T1000 (cell line): ENCODE results near the gene MED10.
A peak's percentile ranks its signal among the peaks of the same experiment; 100 is the strongest.

Source experiments
- DNase-seq: peaks from one replicate; lab custom pipeline; 2025; ENCODE audit warnings: mixed read lengths; lab: John Stamatoyannopoulos, UW

Gene MED10

DNA sequence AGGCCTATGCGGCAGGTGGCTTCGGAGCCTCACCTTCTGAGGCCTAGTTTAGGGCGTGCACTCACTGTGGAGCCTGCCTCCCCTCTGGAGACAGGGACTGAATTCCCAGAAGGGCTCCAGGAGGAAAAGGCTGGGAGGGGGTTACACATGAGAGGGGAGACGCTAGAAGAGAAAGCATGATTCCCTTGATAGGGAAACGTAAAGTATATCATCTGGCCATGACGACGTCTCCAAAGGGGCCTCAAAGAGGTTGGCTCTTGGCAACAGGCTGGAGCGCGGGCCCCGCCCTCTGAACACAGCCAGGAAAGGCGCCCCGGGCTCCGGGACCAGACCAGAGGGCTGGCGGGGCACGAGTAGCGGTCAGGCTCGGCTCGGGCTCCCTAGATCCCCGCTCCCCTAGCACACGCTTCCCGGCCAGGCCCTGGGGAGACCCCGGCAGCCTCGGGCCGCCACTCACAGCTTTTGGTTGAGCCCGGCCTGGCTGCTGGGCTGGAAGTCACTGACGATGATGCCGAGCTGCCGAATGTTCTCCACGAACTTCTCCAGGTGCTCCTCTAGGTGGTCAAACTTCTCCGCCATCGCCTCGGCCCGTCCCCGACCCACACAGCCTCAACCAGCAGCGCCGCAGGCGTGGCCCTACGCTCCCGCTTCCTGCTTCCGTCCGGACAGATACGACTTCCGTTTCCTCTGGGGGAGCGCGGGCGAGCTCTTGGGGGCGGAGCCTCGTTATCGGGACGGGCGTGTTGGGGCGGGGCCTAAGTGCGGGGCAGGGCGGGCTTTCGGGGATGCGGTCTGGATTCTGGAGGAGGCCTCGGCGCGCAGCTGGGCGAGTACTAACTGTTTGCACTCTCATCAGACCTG is at the start of gene MED10:
MED10 (minus strand) TSS at position 643 of the 861 bp plus-strand sequence; CDS start at position 579, 64 bp downstream.
- DNase-seq: peak; percentile 74

- DNase-seq: no peak
These were observed 49.3 kb upstream of the MED10 start for GRCh38 chr5:6427694-6428093.

GRCh38 chr5:6424700-6425099 is 46.4 kb upstream of the MED10 start:
- no peak for DNase-seq

GRCh38 chr5:6424110-6424659 is 45.8 kb upstream of the MED10 start:
- DNase-seq: no peak

- no peak for DNase-seq
These were observed 45.2 kb upstream of the MED10 start for GRCh38 chr5:6423327-6424109.

GRCh38 chr5:6419340-6419852 is 41.0 kb upstream of the MED10 start:
- DNase-seq: no peak

DNA sequence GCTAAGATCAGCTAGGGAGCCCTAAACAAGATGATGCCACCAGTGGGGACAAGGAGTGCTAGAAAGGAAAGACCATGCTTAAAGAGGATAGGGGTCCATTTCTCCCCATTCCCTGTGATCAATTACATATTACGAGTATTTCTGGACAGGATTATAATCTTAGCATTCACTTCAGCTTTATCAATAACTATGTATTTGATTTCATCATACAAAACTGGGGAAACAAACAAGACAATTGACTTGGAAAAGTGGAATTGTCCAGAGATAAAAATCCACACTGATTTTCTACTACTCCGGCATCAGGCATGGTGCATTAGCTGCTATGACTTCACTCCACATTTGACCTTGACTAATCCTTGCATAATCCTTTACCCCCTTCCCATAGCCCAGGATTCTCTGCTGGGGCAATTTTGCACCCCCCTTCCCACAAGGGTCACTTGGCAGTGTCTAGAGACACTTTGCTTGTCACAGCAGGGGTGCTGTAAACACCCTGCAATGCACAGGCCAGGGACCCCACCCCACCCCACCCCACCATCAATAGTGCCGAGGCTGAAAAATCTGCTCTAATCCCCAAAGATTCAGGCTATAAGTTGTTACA is 40.4 kb upstream of the MED10 start:
- DNase-seq: no peak

DNA sequence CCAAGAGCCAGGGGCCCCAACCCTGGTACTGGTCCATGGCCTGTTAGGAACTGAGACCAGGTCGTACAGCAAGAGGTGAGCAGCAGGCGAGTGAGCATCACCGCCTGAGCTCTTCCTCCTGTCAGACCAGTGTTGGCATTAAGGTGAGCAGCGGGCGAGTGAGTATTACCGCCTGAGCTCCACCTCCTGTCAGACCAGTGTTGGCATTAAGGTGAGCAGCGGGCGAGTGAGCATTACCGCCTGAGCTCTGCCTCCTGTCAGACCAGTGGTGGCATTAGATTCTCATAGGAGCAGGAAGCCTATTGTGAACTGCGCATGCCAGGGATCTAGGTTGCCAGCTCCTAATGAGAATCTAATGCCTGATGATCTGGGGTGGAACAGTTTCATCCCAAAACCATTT is 39.3 kb upstream of the MED10 start:
- no peak for DNase-seq

DNA sequence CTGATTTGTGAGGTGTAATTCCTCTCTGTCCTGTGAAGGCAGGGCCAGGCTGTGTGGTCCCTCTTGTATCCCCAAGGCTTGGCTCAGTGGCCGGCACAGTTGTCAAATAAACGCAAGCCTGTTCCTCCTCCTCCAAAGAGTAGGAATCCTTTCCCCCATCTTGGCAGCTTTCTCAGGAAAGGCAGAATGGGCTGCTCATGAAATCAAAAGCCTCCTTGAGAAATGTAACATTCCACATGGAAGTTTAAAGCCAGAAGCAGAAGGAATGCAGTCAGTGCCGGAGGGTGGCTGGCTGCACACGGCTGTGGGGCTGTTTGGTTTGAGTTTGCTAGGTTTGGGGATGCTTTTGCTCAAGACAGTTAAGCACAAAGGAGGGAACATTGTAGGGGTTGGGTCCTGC is 34.5 kb upstream of the MED10 start:
- no peak for DNase-seq

GRCh38 chr5:6411141-6411540 is 32.8 kb upstream of the MED10 start:
- DNase-seq: no peak

DNA sequence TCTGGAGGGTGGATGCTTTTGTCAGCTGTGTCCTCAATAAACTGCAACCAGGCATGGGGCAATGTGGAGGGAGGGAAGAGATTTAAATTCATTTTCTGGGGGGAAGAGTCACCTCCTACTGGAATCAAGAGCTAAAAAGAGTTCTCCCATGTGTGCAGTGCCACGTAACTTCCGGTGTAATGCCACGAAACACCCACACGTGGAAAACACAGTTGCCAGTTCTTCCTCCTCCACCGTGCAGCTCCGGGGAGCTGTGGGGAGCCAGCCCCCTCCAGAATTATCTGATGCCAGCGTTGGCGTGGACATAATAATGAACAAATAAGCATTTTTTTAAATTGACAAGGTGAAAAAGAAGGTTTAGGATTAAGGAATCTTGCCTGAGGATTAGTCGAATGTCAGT is 32.1 kb upstream of the MED10 start:
- DNase-seq: no peak

DNA sequence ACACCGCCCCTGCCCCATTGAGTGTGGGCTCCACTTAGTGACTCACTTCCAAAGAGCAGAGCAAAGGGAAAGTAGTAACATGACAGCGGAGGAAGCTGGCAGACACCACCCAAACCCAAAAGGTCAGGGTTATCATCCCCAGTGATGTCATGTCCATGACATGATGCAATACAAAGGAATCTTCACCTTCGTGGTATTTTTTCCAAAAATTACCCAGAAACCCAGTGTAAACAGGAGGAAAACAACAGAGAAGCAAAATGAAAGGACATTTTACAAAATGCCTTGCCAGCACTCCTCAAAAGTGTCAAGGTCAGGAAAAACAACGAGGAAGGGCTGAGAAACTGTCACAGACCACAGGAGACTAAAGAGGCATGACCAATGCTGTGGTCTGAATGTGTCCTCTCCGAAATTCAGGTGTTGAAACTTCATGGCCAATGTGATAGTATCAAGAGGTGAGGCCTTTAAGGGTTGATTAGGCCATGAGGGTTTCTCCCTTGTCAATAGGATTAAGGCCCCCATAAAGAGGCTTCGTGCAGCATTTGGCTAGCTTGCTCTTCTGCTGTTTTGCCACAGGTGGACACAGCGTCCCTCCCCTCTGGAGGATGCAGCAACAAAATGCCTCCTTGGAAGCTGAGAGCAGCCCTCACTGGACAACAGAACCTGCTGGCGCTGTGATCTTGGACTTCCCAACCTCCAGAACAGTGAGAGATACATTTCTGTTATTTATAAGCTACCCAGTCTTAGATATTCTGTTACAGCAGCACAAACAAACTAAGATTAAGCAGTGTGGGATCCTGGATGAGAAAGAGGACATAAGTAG is 30.5 kb upstream of the MED10 start:
- no peak for DNase-seq

- no peak for DNase-seq
These were observed 29.9 kb upstream of the MED10 start for GRCh38 chr5:6408260-6408596.

DNA sequence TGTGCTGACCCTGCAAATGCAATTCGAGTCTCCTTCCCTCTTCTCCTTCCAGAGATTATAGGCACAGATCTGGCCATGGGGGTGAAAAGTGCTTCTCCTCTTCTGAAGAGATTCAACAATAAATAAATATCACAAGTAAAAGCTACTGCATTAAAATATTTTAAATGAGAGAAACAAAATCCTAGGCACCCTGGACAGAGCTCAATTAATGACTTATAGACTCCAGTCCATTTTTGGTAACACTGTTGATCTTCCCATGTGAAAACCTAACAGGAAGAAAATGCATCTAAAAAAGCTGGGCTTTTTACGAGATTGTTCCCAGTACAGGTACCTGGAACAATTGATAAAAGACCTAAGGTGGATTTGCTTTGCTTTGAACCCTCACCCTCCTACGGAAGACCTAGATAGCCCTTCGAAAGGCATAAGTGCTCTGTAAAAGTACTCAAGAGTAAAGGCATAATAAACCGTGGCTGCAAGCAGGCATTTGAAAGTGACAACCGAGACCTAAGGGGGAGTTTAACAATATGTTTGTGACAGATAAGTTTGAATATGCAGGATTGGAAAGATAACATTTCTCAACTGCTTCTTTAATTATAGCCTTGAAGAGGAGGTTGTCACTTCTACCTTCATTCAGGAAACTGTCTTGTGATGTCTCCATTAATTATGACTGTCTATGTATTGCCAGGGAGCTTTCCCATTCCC is 29.4 kb upstream of the MED10 start:
- DNase-seq: no peak

DNA sequence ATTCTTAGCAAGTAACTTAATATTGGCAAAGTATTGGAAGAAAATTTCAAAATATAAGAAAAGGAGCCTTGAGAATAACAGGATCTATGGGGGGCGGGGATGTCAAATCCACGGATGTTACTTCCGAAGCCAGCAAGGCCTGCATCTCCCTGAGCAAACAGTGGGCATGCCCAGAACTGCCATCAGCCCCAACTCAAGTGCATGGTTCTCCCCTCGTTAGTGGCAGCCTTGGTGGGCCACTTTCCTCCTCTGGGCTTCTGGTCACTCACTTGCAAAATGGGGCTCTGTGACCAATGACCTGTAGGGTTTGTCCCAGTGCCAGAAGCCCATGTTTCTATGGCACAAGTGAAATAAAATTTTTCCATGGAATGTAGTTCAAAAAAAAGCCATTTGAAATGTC is 27.2 kb upstream of the MED10 start:
- DNase-seq: no peak

- DNase-seq: no peak
These were observed 25.8 kb upstream of the MED10 start for GRCh38 chr5:6404129-6404528.

- no peak for DNase-seq
These were observed 25.1 kb upstream of the MED10 start for GRCh38 chr5:6403416-6403815.

DNA sequence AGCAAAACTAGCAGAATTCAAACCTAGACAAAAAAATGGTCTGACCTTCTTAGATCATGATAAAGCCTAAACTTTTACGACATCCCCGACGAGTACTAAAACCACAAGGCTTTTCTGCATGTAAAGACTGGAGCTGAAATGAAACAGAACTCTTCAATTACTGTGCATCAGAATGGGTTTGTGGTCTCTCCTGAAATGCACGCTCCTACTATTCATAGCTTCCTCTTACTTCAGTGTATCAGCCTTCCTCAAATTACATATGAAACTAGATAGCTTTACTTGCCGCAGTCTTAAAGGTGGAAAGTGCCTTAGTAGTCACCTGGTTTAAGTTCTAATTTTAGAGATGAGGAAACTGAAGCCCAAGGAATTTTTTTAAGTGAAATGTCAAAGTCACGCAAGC is 24.6 kb upstream of the MED10 start:
- no peak for DNase-seq

DNA sequence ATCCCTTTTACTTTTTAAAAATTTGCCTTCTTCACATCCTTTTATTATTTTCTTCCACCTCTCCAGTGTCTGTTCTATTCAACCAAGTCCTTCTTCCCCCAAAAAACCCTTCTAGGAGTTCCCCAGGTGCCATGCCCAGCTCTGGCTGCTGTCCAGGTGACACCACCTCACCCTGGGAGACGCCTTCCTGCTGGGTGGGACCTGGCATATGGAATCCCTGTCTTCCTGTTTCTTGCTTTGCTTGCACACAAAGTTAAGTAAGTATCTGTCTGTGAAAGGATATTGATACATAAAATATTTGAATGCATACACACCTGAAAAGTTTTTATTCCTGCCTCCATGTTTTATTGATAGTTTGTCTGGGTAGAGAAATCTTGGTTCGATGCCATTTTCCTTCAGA is 23.1 kb upstream of the MED10 start:
- DNase-seq: no peak

- DNase-seq: no peak
These were observed 21.9 kb upstream of the MED10 start for GRCh38 chr5:6399980-6400910.
